ENCODE results near the gene LTBP2.

LTBP2 gene

GRCh38 chr14:74486164-74486563, 125.9 kb downstream of the LTBP2 start:
- peaks cover 5% of the 10 kb centered on the region for H3K4me1 ChIP-seq (ENCODE audit: control insufficient read depth, insufficient read depth, low read length)
- H3K36me3 ChIP-seq (ENCODE audit: control insufficient read depth, insufficient read depth, low read length) = no peaks in the 10 kb centered on the region
- no peak overlapping the region for H3K9ac ChIP-seq (ENCODE audit: low read length)
- H3K9me3 ChIP-seq (ENCODE audit: control insufficient read depth, low read length) = no peaks in the 10 kb centered on the region
- no peak overlapping the region for H3K4me3 ChIP-seq (ENCODE audit: low read length)
- no peaks in the 10 kb centered on the region for H3K27me3 ChIP-seq (ENCODE audit: control insufficient read depth, insufficient read depth, low read length)

DNA sequence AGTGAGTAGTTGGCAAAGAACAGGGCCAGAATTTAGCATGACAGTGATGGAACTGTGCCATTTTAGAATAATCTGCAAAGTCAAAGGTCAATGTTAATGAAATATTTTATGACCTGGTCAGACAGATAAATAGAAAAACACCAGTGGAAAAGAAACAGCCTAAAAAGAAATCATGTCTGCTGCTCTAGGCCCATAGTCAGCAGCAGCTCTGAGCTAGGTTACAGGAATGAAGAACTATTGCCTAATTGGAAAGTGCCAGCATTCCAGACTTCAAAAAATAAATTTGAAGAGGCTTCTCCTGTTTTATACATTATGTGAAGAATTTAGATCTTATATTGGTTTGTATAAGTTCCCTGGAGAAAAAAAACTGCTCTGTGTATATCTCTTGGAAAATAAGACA, 128.7 kb downstream of the LTBP2 start:
- Histone ChIP-seq H3K4me3 (ENCODE audit: low read length) (no peak overlapping the region), H3K36me3 (ENCODE audit: control insufficient read depth, insufficient read depth, low read length) (no peaks in the 10 kb centered on the region), H3K4me1 (ENCODE audit: control insufficient read depth, insufficient read depth, low read length) (no peaks in the 10 kb centered on the region), H3K9ac (ENCODE audit: low read length) (no peak overlapping the region), H3K27me3 (ENCODE audit: control insufficient read depth, insufficient read depth, low read length) (no peaks in the 10 kb centered on the region), H3K9me3 (ENCODE audit: control insufficient read depth, low read length) (no peaks in the 10 kb centered on the region)

DNA sequence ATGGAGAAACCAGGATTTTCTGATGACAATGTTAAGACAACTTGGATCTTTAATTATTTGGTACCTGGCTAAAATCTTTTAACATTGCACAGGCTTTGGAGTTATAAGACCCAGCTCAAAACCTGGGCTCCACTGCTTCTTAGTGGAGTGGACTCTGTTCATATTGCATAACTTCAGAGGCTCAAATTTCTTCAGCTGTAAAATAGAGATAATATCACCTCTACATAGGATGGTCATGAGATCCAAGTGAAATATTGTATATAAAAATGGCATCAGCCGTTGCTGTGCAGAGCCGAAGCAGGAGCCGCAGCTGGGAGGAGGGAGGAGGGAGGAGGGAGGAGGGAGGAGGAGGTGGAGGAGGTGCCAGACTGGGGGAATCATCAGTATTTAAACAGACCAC, 129.5 kb downstream of the LTBP2 start:
- Histone ChIP-seq H3K36me3 (ENCODE audit: control insufficient read depth, insufficient read depth, low read length) (no peaks in the 10 kb centered on the region), H3K4me3 (ENCODE audit: low read length) (no peak overlapping the region), H3K27me3 (ENCODE audit: control insufficient read depth, insufficient read depth, low read length) (no peaks in the 10 kb centered on the region), H3K4me1 (ENCODE audit: control insufficient read depth, insufficient read depth, low read length) (no peaks in the 10 kb centered on the region), H3K9ac (ENCODE audit: low read length) (no peak overlapping the region), H3K9me3 (ENCODE audit: control insufficient read depth, low read length) (no peaks in the 10 kb centered on the region)

- no peaks in the 10 kb centered on the region for H3K9me3 ChIP-seq (ENCODE audit: control insufficient read depth, low read length)
- no peak overlapping the region for H3K4me3 ChIP-seq (ENCODE audit: low read length)
- no peaks in the 10 kb centered on the region for H3K4me1 ChIP-seq (ENCODE audit: control insufficient read depth, insufficient read depth, low read length)
- no peak overlapping the region for H3K9ac ChIP-seq (ENCODE audit: low read length)
- peaks cover 4% of the 10 kb centered on the region for H3K36me3 ChIP-seq (ENCODE audit: control insufficient read depth, insufficient read depth, low read length)
- H3K27me3 ChIP-seq (ENCODE audit: control insufficient read depth, insufficient read depth, low read length) = no peaks in the 10 kb centered on the region
These were observed 132.0 kb downstream of the LTBP2 start for GRCh38 chr14:74480046-74480445.

GRCh38 chr14:74478996-74479635, 132.9 kb downstream of the LTBP2 start:
- Histone ChIP-seq H3K36me3 (ENCODE audit: control insufficient read depth, insufficient read depth, low read length) (peaks cover 4% of the 10 kb centered on the region), H3K4me3 (ENCODE audit: low read length) (no peak overlapping the region), H3K9ac (ENCODE audit: low read length) (no peak overlapping the region), H3K9me3 (ENCODE audit: control insufficient read depth, low read length) (no peaks in the 10 kb centered on the region), H3K4me1 (ENCODE audit: control insufficient read depth, insufficient read depth, low read length) (no peaks in the 10 kb centered on the region), H3K27me3 (ENCODE audit: control insufficient read depth, insufficient read depth, low read length) (no peaks in the 10 kb centered on the region)

GRCh38 chr14:74476607-74477006, 135.4 kb downstream of the LTBP2 start:
- Histone ChIP-seq H3K27me3 (ENCODE audit: control insufficient read depth, insufficient read depth, low read length) (no peaks in the 10 kb centered on the region), H3K9me3 (ENCODE audit: control insufficient read depth, low read length) (no peaks in the 10 kb centered on the region), H3K4me1 (ENCODE audit: control insufficient read depth, insufficient read depth, low read length) (no peaks in the 10 kb centered on the region), H3K36me3 (ENCODE audit: control insufficient read depth, insufficient read depth, low read length) (peaks cover 4% of the 10 kb centered on the region), H3K9ac (ENCODE audit: low read length) (no peak overlapping the region), H3K4me3 (ENCODE audit: low read length) (no peak overlapping the region)

DNA sequence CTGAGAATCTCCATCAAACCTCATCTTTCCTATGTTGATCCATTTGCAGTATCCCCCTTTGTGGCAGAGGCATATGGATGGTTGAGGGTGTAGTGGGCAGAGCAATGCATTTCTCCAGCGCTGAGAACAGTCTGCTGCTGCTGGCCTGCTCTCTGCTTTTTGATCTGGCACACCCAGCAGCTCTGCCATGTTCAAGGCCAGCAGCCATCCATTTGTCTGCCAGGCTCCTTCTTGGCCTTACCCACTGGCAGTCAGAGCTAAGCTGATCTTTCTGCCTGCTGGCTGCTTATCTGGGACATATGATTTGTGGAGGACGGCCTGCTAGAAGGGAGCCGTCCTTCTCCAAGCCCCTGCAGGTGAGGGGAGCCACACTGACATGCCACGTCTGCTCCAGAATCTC, 135.9 kb downstream of the LTBP2 start:
- Histone ChIP-seq H3K27me3 (ENCODE audit: control insufficient read depth, insufficient read depth, low read length) (no peaks in the 10 kb centered on the region), H3K9me3 (ENCODE audit: control insufficient read depth, low read length) (no peaks in the 10 kb centered on the region), H3K9ac (ENCODE audit: low read length) (no peak overlapping the region), H3K36me3 (ENCODE audit: control insufficient read depth, insufficient read depth, low read length) (peaks cover 4% of the 10 kb centered on the region), H3K4me3 (ENCODE audit: low read length) (no peak overlapping the region), H3K4me1 (ENCODE audit: control insufficient read depth, insufficient read depth, low read length) (no peaks in the 10 kb centered on the region)

GRCh38 chr14:74475678-74476077, 136.4 kb downstream of the LTBP2 start:
- peaks cover 4% of the 10 kb centered on the region for H3K36me3 ChIP-seq (ENCODE audit: control insufficient read depth, insufficient read depth, low read length)
- H3K9ac ChIP-seq (ENCODE audit: low read length) = no peak overlapping the region
- no peaks in the 10 kb centered on the region for H3K4me1 ChIP-seq (ENCODE audit: control insufficient read depth, insufficient read depth, low read length)
- no peaks in the 10 kb centered on the region for H3K9me3 ChIP-seq (ENCODE audit: control insufficient read depth, low read length)
- no peaks in the 10 kb centered on the region for H3K27me3 ChIP-seq (ENCODE audit: control insufficient read depth, insufficient read depth, low read length)
- no peak overlapping the region for H3K4me3 ChIP-seq (ENCODE audit: low read length)

DNA sequence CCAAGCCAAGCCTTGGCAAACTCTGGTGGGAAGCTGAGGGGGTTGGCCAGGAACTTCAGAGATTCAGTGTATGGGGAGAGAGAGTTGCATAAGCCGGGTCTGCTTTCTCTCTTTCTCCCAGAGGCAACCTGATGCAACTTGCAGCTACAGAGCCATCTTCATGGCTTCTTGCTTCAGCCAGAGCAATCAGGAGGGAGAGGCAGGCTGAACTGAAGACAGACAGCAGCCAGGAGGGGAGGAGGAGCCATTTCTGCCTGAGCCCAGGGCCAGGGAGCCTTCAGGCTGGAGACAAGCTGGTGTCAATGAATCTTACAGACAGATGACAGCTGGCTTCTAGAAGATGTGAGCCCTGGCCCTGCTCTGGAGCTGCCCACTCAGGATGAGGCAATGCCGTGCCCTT, 137.7 kb downstream of the LTBP2 start:
- Histone ChIP-seq H3K36me3 (ENCODE audit: control insufficient read depth, insufficient read depth, low read length) (peaks cover 4% of the 10 kb centered on the region), H3K9ac (ENCODE audit: low read length) (no peak overlapping the region), H3K4me1 (ENCODE audit: control insufficient read depth, insufficient read depth, low read length) (no peaks in the 10 kb centered on the region), H3K4me3 (ENCODE audit: low read length) (no peak overlapping the region), H3K27me3 (ENCODE audit: control insufficient read depth, insufficient read depth, low read length) (no peaks in the 10 kb centered on the region), H3K9me3 (ENCODE audit: control insufficient read depth, low read length) (no peaks in the 10 kb centered on the region)

- Histone ChIP-seq H3K4me3 (ENCODE audit: low read length) (no peak overlapping the region), H3K27me3 (ENCODE audit: control insufficient read depth, insufficient read depth, low read length) (no peaks in the 10 kb centered on the region), H3K4me1 (ENCODE audit: control insufficient read depth, insufficient read depth, low read length) (no peaks in the 10 kb centered on the region), H3K9me3 (ENCODE audit: control insufficient read depth, low read length) (no peaks in the 10 kb centered on the region), H3K36me3 (ENCODE audit: control insufficient read depth, insufficient read depth, low read length) (peaks cover 4% of the 10 kb centered on the region), H3K9ac (ENCODE audit: low read length) (no peak overlapping the region)
These were observed 139.4 kb downstream of the LTBP2 start for GRCh38 chr14:74472601-74473000.

DNA sequence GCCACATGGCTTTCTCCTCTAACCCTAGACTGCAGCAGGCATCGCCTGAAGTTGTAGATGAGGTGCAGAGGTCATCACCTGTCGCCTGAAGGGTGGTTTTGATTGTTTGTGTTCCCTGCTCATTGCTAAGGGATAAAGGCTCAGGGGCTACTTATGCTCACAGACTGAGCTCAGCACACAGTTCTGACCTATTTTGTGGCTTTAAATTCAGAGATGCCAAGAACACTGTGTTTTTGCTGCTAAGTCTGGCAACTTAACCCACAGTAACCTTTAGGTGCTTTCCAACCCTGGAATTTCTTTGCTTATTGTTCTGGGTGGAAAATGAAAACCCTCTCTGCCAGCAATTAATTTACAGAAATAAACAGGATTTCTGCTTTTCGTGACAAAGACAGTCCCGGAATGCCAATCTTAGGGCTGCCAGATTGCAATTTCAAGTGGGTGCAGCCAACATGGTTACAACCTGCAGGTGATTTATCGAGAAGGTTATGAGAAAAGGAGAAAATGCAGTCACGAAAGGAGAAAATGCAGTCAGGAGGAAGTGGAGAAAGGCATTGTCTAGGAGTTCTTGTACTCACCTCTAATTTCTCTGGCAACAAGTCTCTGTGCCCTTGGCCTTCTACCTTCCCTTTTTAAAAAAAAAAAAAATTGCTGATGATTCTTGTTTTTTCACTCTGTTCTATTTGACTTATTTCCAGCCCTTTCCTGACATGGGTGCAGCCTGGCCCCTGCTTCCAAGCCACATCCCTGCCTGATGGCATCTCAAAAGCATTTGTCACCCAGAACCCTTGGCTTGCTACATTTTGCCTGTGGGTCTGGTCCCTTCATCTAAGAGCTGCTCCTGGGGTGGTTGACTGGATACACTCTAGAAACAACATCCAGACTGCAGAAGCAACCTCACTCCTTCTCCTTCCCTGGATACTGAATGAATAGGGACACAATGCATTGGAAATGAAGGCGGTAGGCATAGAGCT, 142.2 kb downstream of the LTBP2 start:
- Histone ChIP-seq H3K27me3 (ENCODE audit: control insufficient read depth, insufficient read depth, low read length) (no peaks in the 10 kb centered on the region), H3K36me3 (ENCODE audit: control insufficient read depth, insufficient read depth, low read length) (no peaks in the 10 kb centered on the region), H3K4me3 (ENCODE audit: low read length) (no peak overlapping the region), H3K9me3 (ENCODE audit: control insufficient read depth, low read length) (no peaks in the 10 kb centered on the region), H3K4me1 (ENCODE audit: control insufficient read depth, insufficient read depth, low read length) (no peaks in the 10 kb centered on the region), H3K9ac (ENCODE audit: low read length) (no peak overlapping the region)

DNA sequence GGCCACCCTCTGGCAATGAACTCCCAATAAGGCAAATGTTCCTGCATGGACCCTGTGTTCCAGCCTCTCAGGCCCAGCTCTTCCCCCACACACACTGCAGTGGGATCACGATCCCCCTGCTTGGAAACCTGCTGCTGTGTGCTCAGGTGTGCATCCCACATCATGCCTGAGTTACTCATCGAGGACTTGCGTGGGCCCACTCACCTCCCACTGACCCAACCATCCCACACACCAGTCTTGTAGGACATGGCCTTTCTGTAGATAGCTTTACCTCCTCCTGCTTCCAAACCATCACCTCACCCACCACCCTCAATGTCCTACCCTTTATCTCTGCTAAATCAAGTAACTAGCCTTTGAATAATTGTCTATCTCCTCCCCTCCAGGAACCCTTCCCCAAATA, 143.5 kb downstream of the LTBP2 start:
- no peaks in the 10 kb centered on the region for H3K4me1 ChIP-seq (ENCODE audit: control insufficient read depth, insufficient read depth, low read length)
- H3K27me3 ChIP-seq (ENCODE audit: control insufficient read depth, insufficient read depth, low read length) = no peaks in the 10 kb centered on the region
- H3K36me3 ChIP-seq (ENCODE audit: control insufficient read depth, insufficient read depth, low read length) = no peaks in the 10 kb centered on the region
- no peaks in the 10 kb centered on the region for H3K9me3 ChIP-seq (ENCODE audit: control insufficient read depth, low read length)
- no peak overlapping the region for H3K4me3 ChIP-seq (ENCODE audit: low read length)
- H3K9ac ChIP-seq (ENCODE audit: low read length) = no peak overlapping the region
